ENCODE results near the gene TIGD1. TPM values are rescaled to one million over a fixed set of nuclear protein-coding genes. Genes with fewer than 3 reads are reported as not detected.

The TIGD1 gene
- total and polyA plus RNA-seq, 11 donors: 0.99 to 3.8 (median 1.6) TPM

DNA sequence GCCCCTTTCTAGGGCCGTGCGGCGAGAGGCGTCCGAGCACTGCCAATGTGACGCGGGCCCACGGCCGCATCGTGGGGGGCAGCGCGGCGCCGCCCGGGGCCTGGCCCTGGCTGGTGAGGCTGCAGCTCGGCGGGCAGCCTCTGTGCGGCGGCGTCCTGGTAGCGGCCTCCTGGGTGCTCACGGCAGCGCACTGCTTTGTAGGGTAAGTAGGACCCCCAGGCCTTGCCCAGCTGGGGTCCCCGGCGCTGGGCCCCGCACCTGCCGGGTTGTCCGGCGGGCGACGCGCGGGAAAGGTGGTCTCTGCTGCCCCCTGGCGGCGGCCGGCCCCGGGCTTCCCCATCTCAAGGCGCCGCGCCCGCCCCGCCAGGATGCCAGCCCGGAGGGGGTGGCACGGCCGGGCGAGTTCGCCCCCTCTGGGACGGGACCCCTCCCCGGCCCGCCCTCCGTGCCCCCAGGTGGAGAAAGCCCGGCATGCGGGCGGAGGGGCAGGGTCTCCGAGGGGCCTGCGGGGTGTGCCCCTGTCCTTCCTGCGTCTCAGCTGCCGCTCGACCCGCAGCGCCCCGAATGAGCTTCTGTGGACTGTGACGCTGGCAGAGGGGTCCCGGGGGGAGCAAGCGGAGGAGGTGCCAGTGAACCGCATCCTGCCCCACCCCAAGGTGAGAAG lies 28.3 kb downstream of the TIGD1 start:
- peaks cover 30 to 72% (median 47%) of the 10 kb centered on the region in 9 donors for H3K27me3 ChIP-seq
- TF ChIP-seq POLR2A (IDR thresholded peaks at IDR 0.05): no peak
- TF ChIP-seq, protein P1, sequence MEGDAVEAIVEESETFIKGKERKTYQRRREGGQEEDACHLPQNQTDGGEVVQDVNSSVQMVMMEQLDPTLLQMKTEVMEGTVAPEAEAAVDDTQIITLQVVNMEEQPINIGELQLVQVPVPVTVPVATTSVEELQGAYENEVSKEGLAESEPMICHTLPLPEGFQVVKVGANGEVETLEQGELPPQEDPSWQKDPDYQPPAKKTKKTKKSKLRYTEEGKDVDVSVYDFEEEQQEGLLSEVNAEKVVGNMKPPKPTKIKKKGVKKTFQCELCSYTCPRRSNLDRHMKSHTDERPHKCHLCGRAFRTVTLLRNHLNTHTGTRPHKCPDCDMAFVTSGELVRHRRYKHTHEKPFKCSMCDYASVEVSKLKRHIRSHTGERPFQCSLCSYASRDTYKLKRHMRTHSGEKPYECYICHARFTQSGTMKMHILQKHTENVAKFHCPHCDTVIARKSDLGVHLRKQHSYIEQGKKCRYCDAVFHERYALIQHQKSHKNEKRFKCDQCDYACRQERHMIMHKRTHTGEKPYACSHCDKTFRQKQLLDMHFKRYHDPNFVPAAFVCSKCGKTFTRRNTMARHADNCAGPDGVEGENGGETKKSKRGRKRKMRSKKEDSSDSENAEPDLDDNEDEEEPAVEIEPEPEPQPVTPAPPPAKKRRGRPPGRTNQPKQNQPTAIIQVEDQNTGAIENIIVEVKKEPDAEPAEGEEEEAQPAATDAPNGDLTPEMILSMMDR (IDR thresholded peaks at IDR 0.05): peak; percentile 79 to 96 (median 90)

DNA sequence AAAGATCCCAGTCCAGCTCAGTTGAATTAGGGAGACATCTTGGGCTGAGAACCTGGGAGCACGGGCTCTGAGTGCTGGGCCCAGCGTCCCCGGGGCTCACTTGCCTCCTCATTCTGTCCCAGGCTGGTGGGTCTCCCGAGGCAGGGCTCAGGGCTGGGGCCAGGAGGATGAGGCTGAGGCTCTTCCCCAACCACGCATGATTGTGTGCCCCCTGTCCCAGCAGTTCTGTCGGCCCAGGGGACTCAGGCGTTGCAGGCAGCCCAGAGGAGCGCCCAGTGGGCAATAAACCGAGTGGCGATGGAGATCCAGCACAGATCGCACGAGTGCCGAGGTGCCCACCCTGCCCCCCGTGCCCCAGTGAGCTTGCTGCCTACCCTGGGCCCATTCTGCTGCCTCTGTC lies 29.3 kb downstream of the TIGD1 start:
- peaks cover 30 to 72% (median 47%) of the 10 kb centered on the region in 9 donors for H3K27me3 ChIP-seq

More for the DNA sequence above, 28.3 kb downstream of the TIGD1 start:
- Histone ChIP-seq H3K27ac (no peak overlapping the region), H3K9me3 (no peaks in the 10 kb centered on the region), H3K36me3 (no peaks in the 10 kb centered on the region), H3K4me1 (peaks cover 0 to 44% (median 21%) of the 10 kb centered on the region in 12 donors), H3K4me3 (peak overlapping the region in 10 of 12 donors; percentile 3 to 40 (median 16))
- peak in 2 of 4 donors; percentile 35 to 61 for ATAC-seq
- DNase-seq: peak; percentile 39 to 83 (median 52)
- 4 to 13% (median 6%) methylated on average over 5 to 66 of the region's 66 CpGs for WGBS, 4 donors
- intact Hi-C loops (cut with DNase I): loop anchor here (2.0 to 10.0 kb wide), 7 partner anchors 70 to 617 kb away; no protein-coding TSS in a partner anchor

DNA sequence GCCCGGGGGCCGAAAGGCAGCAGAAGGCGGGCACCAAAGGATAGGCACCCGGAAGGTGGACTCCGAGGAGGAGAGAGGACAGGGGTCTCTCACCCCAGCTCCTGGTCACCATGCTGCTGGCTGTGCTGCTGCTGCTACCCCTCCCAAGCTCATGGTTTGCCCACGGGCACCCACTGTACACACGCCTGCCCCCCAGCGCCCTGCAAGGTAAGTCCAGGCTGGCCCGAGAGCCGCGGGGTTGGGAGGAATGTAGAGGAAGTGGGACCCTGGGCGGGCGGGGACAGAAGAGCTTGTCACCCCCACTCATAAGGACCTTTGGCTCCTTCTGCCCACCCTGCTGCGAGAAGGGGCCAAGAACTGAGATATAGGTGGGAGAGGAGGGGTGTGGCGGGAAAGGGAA lies 29.9 kb downstream of the TIGD1 start:
- Histone ChIP-seq H3K27ac (no peak overlapping the region), H3K36me3 (no peaks in the 10 kb centered on the region), H3K9me3 (no peaks in the 10 kb centered on the region), H3K4me1 (peaks cover 0 to 38% (median 20%) of the 10 kb centered on the region in 12 donors), H3K27me3 (peaks cover 30 to 70% (median 47%) of the 10 kb centered on the region in 9 donors), H3K4me3 (no peak overlapping the region)
- intact Hi-C loops (cut with DNase I): loop anchor here (2.0 to 10.0 kb wide), 7 partner anchors 68 to 616 kb away; no protein-coding TSS in a partner anchor
- 74 to 82% (median 80%) methylated on average over 14 to 15 of the region's 15 CpGs for WGBS, 4 donors
- no peak for TF ChIP-seq POLR2A (IDR thresholded peaks at IDR 0.05)
- TF ChIP-seq, protein P1 (IDR thresholded peaks at IDR 0.05): no peak
- no peak for DNase-seq
- no peak for ATAC-seq

More for the DNA sequence above, 29.3 kb downstream of the TIGD1 start:
- 86 to 97% (median 91%) methylated on average over 7 to 14 of the region's 14 CpGs for WGBS, 4 donors
- no peaks in the 10 kb centered on the region for H3K36me3 ChIP-seq
- no peak overlapping the region for H3K27ac ChIP-seq
- intact Hi-C loops (cut with DNase I): loop anchor here (2.0 to 10.0 kb wide), 7 partner anchors 69 to 616 kb away; no protein-coding TSS in a partner anchor
- DNase-seq (no peak), ATAC-seq (no peak)
- TF ChIP-seq, protein P1 (IDR thresholded peaks at IDR 0.05): no peak
- no peak for TF ChIP-seq POLR2A (IDR thresholded peaks at IDR 0.05)
- no peak overlapping the region for H3K4me3 ChIP-seq
- H3K4me1 ChIP-seq: peaks cover 0 to 44% (median 21%) of the 10 kb centered on the region in 12 donors
- H3K9me3 ChIP-seq: no peaks in the 10 kb centered on the region
